ENCODE data around the gene C16orf74.

C16orf74 gene

GRCh38 chr16:85731179-85731578, 19.7 kb downstream of the C16orf74 start:
- Histone ChIP-seq H2BK15ac (ENCODE audit: low read length) (peak overlapping the region; percentile 30), H3K79me1 (ENCODE audit: low read depth, low read length) (no peaks in the 10 kb centered on the region), H2AK5ac (ENCODE audit: low read depth, low read length) (no peak overlapping the region), H4K8ac (ENCODE audit: low read depth, low read length) (no peak overlapping the region), H2BK120ac (ENCODE audit: low read depth, low read length) (no peak overlapping the region), H3K27ac (replicated peaks; ENCODE audit: low read length) (no peak overlapping the region), H3K18ac (ENCODE audit: low read length) (peak overlapping the region; percentile 55), H3K23ac (ENCODE audit: low read depth, low read length, poor library complexity) (no peak overlapping the region), H3K9me3 (replicated peaks in 1 of 2; ENCODE audit: control insufficient read depth in 2 of 2, insufficient read depth in 1 of 2, low read depth in 1 of 2, low read length in 2 of 2) (no peaks in the 10 kb centered on the region), H4K91ac (ENCODE audit: low read depth, low read length, poor library complexity) (no peak overlapping the region), H3K4me2 (ENCODE audit: insufficient read depth, low read length, poor library complexity, severe bottlenecking) (no peak overlapping the region), H3K4me3 (ENCODE audit: low read length in 2 of 2) (no peak overlapping the region), H3K14ac (ENCODE audit: low read length) (no peak overlapping the region), H2AFZ (ENCODE audit: low read length) (no peak overlapping the region), H3K36me3 (replicated peaks in 1 of 2; ENCODE audit: control insufficient read depth in 2 of 2, insufficient read depth in 2 of 2, low read length in 2 of 2) (no peaks in the 10 kb centered on the region), H2BK5ac (ENCODE audit: low read length) (no peak overlapping the region), H3K27me3 (ENCODE audit: control insufficient read depth in 3 of 3, insufficient read depth in 3 of 3, low read depth in 1 of 3, low read length in 3 of 3) (no peaks in the 10 kb centered on the region), H3K4me1 (ENCODE audit: control insufficient read depth in 2 of 2, insufficient read depth in 1 of 2, low read depth in 1 of 2, low read length in 2 of 2) (peaks cover 11 to 13% of the 10 kb centered on the region in 2 donors), H3K4ac (ENCODE audit: low read length) (no peak overlapping the region), H3K9ac (ENCODE audit: low read depth, low read length, poor library complexity) (peak overlapping the region; percentile 1), H2BK12ac (ENCODE audit: low read length) (no peak overlapping the region)
- no CpG with 5 or more reads among the region's 5 CpGs for WGBS, 2 donors (ENCODE audit: extremely low coverage in 2 of 2, insufficient read length in 2 of 2, insufficient replicate concordance in 1 of 2)
- DNase-seq (ENCODE audit: low spot score) = no peak

- H2BK12ac ChIP-seq (ENCODE audit: low read length) = no peak overlapping the region
- no peak overlapping the region for H3K23ac ChIP-seq (ENCODE audit: low read depth, low read length, poor library complexity)
- H2BK5ac ChIP-seq (ENCODE audit: low read length) = no peak overlapping the region
- no peaks in the 10 kb centered on the region for H3K36me3 ChIP-seq (replicated peaks in 1 of 2; ENCODE audit: control insufficient read depth in 2 of 2, insufficient read depth in 2 of 2, low read length in 2 of 2)
- H2BK120ac ChIP-seq (ENCODE audit: low read depth, low read length) = no peak overlapping the region
- H4K8ac ChIP-seq (ENCODE audit: low read depth, low read length) = no peak overlapping the region
- no peak overlapping the region for H3K4me2 ChIP-seq (ENCODE audit: insufficient read depth, low read length, poor library complexity, severe bottlenecking)
- no peak overlapping the region for H2AK5ac ChIP-seq (ENCODE audit: low read depth, low read length)
- H4K91ac ChIP-seq (ENCODE audit: low read depth, low read length, poor library complexity) = no peak overlapping the region
- H3K9ac ChIP-seq (ENCODE audit: low read depth, low read length, poor library complexity) = no peak overlapping the region
- H3K79me1 ChIP-seq (ENCODE audit: low read depth, low read length) = no peaks in the 10 kb centered on the region
- H3K4ac ChIP-seq (ENCODE audit: low read length) = no peak overlapping the region
- no peak overlapping the region for H3K18ac ChIP-seq (ENCODE audit: low read length)
- DNase-seq (ENCODE audit: low spot score) = no peak
- H3K14ac ChIP-seq (ENCODE audit: low read length) = no peak overlapping the region
- H3K9me3 ChIP-seq (replicated peaks in 1 of 2; ENCODE audit: control insufficient read depth in 2 of 2, insufficient read depth in 1 of 2, low read depth in 1 of 2, low read length in 2 of 2) = no peaks in the 10 kb centered on the region
- H3K4me3 ChIP-seq (ENCODE audit: low read length in 2 of 2) = no peak overlapping the region
- H2AFZ ChIP-seq (ENCODE audit: low read length) = no peak overlapping the region
- H3K4me1 ChIP-seq (ENCODE audit: control insufficient read depth in 2 of 2, insufficient read depth in 1 of 2, low read depth in 1 of 2, low read length in 2 of 2) = peaks cover 9 to 13% of the 10 kb centered on the region in 2 donors
- H3K27me3 ChIP-seq (ENCODE audit: control insufficient read depth in 3 of 3, insufficient read depth in 3 of 3, low read depth in 1 of 3, low read length in 3 of 3) = no peaks in the 10 kb centered on the region
- no CpG with 5 or more reads among the region's 5 CpGs for WGBS, 2 donors (ENCODE audit: extremely low coverage in 2 of 2, insufficient read length in 2 of 2, insufficient replicate concordance in 1 of 2)
- no peak overlapping the region for H3K27ac ChIP-seq (replicated peaks; ENCODE audit: low read length)
- H2BK15ac ChIP-seq (ENCODE audit: low read length) = no peak overlapping the region
Observed at GRCh38 chr16:85730186-85730465, 20.8 kb downstream of the C16orf74 start.

GRCh38 chr16:85729452-85730185, 21.3 kb downstream of the C16orf74 start:
- no CpG with 5 or more reads among the region's 16 CpGs for WGBS, 2 donors (ENCODE audit: extremely low coverage in 2 of 2, insufficient read length in 2 of 2, insufficient replicate concordance in 1 of 2)

GRCh38 chr16:85728879-85729278, 22.0 kb downstream of the C16orf74 start:
- Histone ChIP-seq H2AK5ac (ENCODE audit: low read depth, low read length) (peak overlapping the region; percentile 89), H4K91ac (ENCODE audit: low read depth, low read length, poor library complexity) (peak overlapping the region; percentile 58), H3K27me3 (ENCODE audit: control insufficient read depth in 3 of 3, insufficient read depth in 3 of 3, low read depth in 1 of 3, low read length in 3 of 3) (no peaks in the 10 kb centered on the region), H2BK15ac (ENCODE audit: low read length) (peak overlapping the region; percentile 73), H3K9ac (ENCODE audit: low read depth, low read length, poor library complexity) (peak overlapping the region; percentile 7), H3K4me3 (ENCODE audit: low read length in 2 of 2) (no peak overlapping the region), H3K23ac (ENCODE audit: low read depth, low read length, poor library complexity) (peak overlapping the region; percentile 35), H3K27ac (replicated peaks; ENCODE audit: low read length) (no peak overlapping the region), H2BK5ac (ENCODE audit: low read length) (no peak overlapping the region), H3K4me2 (ENCODE audit: insufficient read depth, low read length, poor library complexity, severe bottlenecking) (no peak overlapping the region), H3K9me3 (replicated peaks in 1 of 2; ENCODE audit: control insufficient read depth in 2 of 2, insufficient read depth in 1 of 2, low read depth in 1 of 2, low read length in 2 of 2) (no peaks in the 10 kb centered on the region), H3K14ac (ENCODE audit: low read length) (no peak overlapping the region), H3K4me1 (ENCODE audit: control insufficient read depth in 2 of 2, insufficient read depth in 1 of 2, low read depth in 1 of 2, low read length in 2 of 2) (peaks cover 4 to 7% of the 10 kb centered on the region in 2 donors), H3K36me3 (replicated peaks in 1 of 2; ENCODE audit: control insufficient read depth in 2 of 2, insufficient read depth in 2 of 2, low read length in 2 of 2) (no peaks in the 10 kb centered on the region), H2AFZ (ENCODE audit: low read length) (no peak overlapping the region), H4K8ac (ENCODE audit: low read depth, low read length) (no peak overlapping the region), H3K18ac (ENCODE audit: low read length) (peak overlapping the region; percentile 15), H3K4ac (ENCODE audit: low read length) (no peak overlapping the region), H2BK12ac (ENCODE audit: low read length) (no peak overlapping the region), H3K79me1 (ENCODE audit: low read depth, low read length) (no peaks in the 10 kb centered on the region), H2BK120ac (ENCODE audit: low read depth, low read length) (no peak overlapping the region)
- WGBS, 2 donors (ENCODE audit: extremely low coverage in 2 of 2, insufficient read length in 2 of 2, insufficient replicate concordance in 1 of 2) = no CpG with 5 or more reads among the region's 7 CpGs
- no peak for DNase-seq (ENCODE audit: low spot score)

More at GRCh38 chr16:85729452-85730185, 21.3 kb downstream of the C16orf74 start:
- peak overlapping the region; percentile 44 for H2AFZ ChIP-seq (ENCODE audit: low read length)
- no peak for DNase-seq (ENCODE audit: low spot score)
- no peak overlapping the region for H3K4me2 ChIP-seq (ENCODE audit: insufficient read depth, low read length, poor library complexity, severe bottlenecking)
- H3K18ac ChIP-seq (ENCODE audit: low read length) = peak overlapping the region; percentile 84
- no peak overlapping the region for H3K27ac ChIP-seq (replicated peaks; ENCODE audit: low read length)
- no peaks in the 10 kb centered on the region for H3K9me3 ChIP-seq (replicated peaks in 1 of 2; ENCODE audit: control insufficient read depth in 2 of 2, insufficient read depth in 1 of 2, low read depth in 1 of 2, low read length in 2 of 2)
- H3K14ac ChIP-seq (ENCODE audit: low read length) = no peak overlapping the region
- H3K4ac ChIP-seq (ENCODE audit: low read length) = no peak overlapping the region
- no peak overlapping the region for H3K9ac ChIP-seq (ENCODE audit: low read depth, low read length, poor library complexity)
- H3K79me1 ChIP-seq (ENCODE audit: low read depth, low read length) = no peaks in the 10 kb centered on the region
- H2BK12ac ChIP-seq (ENCODE audit: low read length) = peak overlapping the region; percentile 17
- no peak overlapping the region for H2BK5ac ChIP-seq (ENCODE audit: low read length)
- H4K91ac ChIP-seq (ENCODE audit: low read depth, low read length, poor library complexity) = no peak overlapping the region
- H4K8ac ChIP-seq (ENCODE audit: low read depth, low read length) = no peak overlapping the region
- peak overlapping the region; percentile 73 for H2BK15ac ChIP-seq (ENCODE audit: low read length)
- H3K4me1 ChIP-seq (ENCODE audit: control insufficient read depth in 2 of 2, insufficient read depth in 1 of 2, low read depth in 1 of 2, low read length in 2 of 2) = peaks cover 8 to 13% of the 10 kb centered on the region in 2 donors
- H2AK5ac ChIP-seq (ENCODE audit: low read depth, low read length) = peak overlapping the region; percentile 89
- H3K27me3 ChIP-seq (ENCODE audit: control insufficient read depth in 3 of 3, insufficient read depth in 3 of 3, low read depth in 1 of 3, low read length in 3 of 3) = no peaks in the 10 kb centered on the region
- H3K23ac ChIP-seq (ENCODE audit: low read depth, low read length, poor library complexity) = no peak overlapping the region
- no peak overlapping the region for H3K4me3 ChIP-seq (ENCODE audit: low read length in 2 of 2)
- no peak overlapping the region for H2BK120ac ChIP-seq (ENCODE audit: low read depth, low read length)
- H3K36me3 ChIP-seq (replicated peaks in 1 of 2; ENCODE audit: control insufficient read depth in 2 of 2, insufficient read depth in 2 of 2, low read length in 2 of 2) = no peaks in the 10 kb centered on the region
